ENCODE measurements around the gene RBM6. TPM values are rescaled to one million over a fixed set of nuclear protein-coding genes. Genes with fewer than 3 reads are reported as not detected.
"Not testable (repeated sequence)": the region's sequence is repeated elsewhere in the genome, so short reads cannot be mapped to it uniquely, and the experiment has no call there.

Gene RBM6
- total and polyA plus RNA-seq, 4 experiments from 2014 or later = 17.9 to 194 (median 118) TPM

DNA sequence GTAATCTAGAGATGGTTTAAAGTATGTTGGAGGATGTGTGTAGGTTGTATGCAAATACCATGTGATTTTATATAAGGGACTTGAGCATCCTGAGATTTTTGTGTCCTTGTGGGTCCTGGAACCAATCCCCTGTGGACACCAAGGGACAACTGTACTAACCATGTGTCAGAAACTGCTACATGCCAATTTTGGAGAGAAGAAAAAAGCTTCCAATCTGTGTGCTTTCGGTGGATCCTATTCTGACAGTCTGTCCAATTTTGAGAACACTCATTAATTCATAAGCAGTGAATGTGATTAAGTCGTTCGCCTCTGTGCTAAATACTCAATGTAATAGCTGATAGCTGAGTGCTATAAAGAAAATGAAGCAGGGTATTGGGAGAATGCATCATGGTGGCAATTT is 61.6 kb downstream of the RBM6 start:
- POLR2A ChIA-PET (ENCODE audit: partially characterized antibody) = no interaction called here
- no peak overlapping the region for H3K27ac Mint-ChIP-seq

DNA sequence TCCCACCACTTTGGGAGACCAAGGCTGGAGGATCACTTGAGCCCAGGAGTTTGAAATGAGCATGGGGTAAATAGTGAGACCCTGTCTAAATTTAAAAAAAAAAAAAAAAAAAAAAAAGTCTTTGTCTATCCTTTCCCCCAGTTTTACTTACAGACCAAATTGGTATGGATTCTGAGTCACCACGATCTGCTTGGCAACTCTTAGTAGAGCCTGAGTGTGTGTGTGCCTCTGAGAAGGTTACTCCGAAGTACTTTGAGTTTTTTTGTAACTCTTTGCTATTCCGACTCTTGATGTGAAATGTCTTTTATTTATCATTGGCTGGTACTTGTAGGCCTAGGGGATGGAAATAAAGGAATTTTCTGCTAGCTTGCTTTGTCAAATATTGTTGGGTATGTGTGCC is 63.3 kb downstream of the RBM6 start:
- no peak for DNase-seq
- Mint-ChIP-seq H3K4me3 (no peak overlapping the region), H3K27me3 (no peaks in the 10 kb centered on the region), H3K4me1 (peaks cover 0 to 10% (median 6%) of the 10 kb centered on the region in 4 donors), H3K36me3 (peaks cover 24 to 56% of the 10 kb centered on the region in 2 donors), H3K9me3 (no peaks in the 10 kb centered on the region), H3K27ac (peak overlapping the region in 2 of 7 donors; percentile 39 to 63)
- no peaks in the 10 kb centered on the region for H3K4me1 ChIP-seq (ENCODE audit: insufficient read depth, low read length)
- H3K27me3 ChIP-seq (ENCODE audit: insufficient read depth, low read length) = no peaks in the 10 kb centered on the region
- ChIA-PET CTCF (ENCODE audit: partially characterized antibody) (no interaction called here), POLR2A (ENCODE audit: partially characterized antibody) (no interaction called here)
- no peaks in the 10 kb centered on the region for H3K9me3 ChIP-seq (ENCODE audit: control insufficient read depth in 1 of 2, low read length in 2 of 2)
- no peak overlapping the region for H3K4me3 ChIP-seq (ENCODE audit: low read length in 2 of 2)
- no peak overlapping the region for H3K27ac ChIP-seq (ENCODE audit: low read depth, low read length)
- peaks cover 12% of the 10 kb centered on the region for H3K36me3 ChIP-seq (ENCODE audit: insufficient read depth, low read length)
- intact Hi-C loops (cut with micrococcal nuclease) = no loop called here

More for the DNA sequence above, 61.6 kb downstream of the RBM6 start:
- Histone ChIP-seq H3K9me3 (ENCODE audit: control insufficient read depth in 1 of 2, low read length in 2 of 2) (no peaks in the 10 kb centered on the region), H3K4me1 (ENCODE audit: insufficient read depth, low read length) (no peaks in the 10 kb centered on the region), H3K27ac (ENCODE audit: low read depth, low read length) (no peak overlapping the region), H3K27me3 (ENCODE audit: insufficient read depth, low read length) (no peaks in the 10 kb centered on the region), H3K36me3 (ENCODE audit: insufficient read depth, low read length) (peaks cover 12% of the 10 kb centered on the region), H3K4me3 (ENCODE audit: low read length in 2 of 2) (no peak overlapping the region)
- intact Hi-C loops (cut with micrococcal nuclease) = no loop called here
- Mint-ChIP-seq H3K36me3 (peaks cover 24 to 59% of the 10 kb centered on the region in 2 donors), H3K27me3 (no peaks in the 10 kb centered on the region), H3K4me3 (no peak overlapping the region), H3K4me1 (peaks cover 6 to 12% (median 9%) of the 10 kb centered on the region in 4 donors), H3K9me3 (no peaks in the 10 kb centered on the region)
- CTCF ChIA-PET (ENCODE audit: partially characterized antibody) = interaction anchor here (1.1 kb wide), 1 partner anchor 9 kb away, joined by 4 read pairs; no protein-coding TSS in a partner anchor
- no peak for DNase-seq

DNA sequence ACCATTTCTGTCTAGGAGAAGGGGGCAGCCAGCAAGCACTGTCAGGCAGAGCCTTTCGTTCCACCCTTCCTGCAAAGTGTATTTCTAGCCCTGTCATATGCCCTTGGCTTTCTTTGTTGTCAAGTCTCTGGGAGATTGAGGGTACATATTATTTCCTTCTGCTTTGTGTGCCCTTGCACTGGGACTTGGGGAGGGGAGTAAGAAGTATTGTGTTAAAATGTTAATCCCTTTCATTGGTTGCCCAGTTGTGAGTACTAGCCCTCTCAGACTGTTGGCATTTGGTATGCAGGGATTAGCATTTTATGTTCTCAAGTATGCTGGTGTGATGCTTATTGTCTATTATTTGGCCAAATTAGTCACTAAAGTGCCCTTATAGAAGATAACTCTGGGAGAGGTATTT is 63.9 kb downstream of the RBM6 start:
- Mint-ChIP-seq H3K27ac (peak overlapping the region in 3 of 7 donors; percentile 14 to 18 (median 14)), H3K4me3 (no peak overlapping the region), H3K36me3 (peaks cover 24 to 57% of the 10 kb centered on the region in 2 donors), H3K4me1 (peaks cover 2 to 9% (median 6%) of the 10 kb centered on the region in 4 donors), H3K27me3 (no peaks in the 10 kb centered on the region), H3K9me3 (no peaks in the 10 kb centered on the region)
- CTCF ChIA-PET (ENCODE audit: partially characterized antibody) = no interaction called here
- DNase-seq = no peak
- Histone ChIP-seq H3K4me1 (ENCODE audit: insufficient read depth, low read length) (no peaks in the 10 kb centered on the region), H3K27me3 (ENCODE audit: insufficient read depth, low read length) (no peaks in the 10 kb centered on the region), H3K9me3 (ENCODE audit: control insufficient read depth in 1 of 2, low read length in 2 of 2) (no peaks in the 10 kb centered on the region), H3K27ac (ENCODE audit: low read depth, low read length) (no peak overlapping the region), H3K4me3 (ENCODE audit: low read length in 2 of 2) (no peak overlapping the region), H3K36me3 (ENCODE audit: insufficient read depth, low read length) (peaks cover 12% of the 10 kb centered on the region)
- intact Hi-C loops (cut with micrococcal nuclease) = no loop called here
- POLR2A ChIA-PET (ENCODE audit: partially characterized antibody) = no interaction called here

DNA sequence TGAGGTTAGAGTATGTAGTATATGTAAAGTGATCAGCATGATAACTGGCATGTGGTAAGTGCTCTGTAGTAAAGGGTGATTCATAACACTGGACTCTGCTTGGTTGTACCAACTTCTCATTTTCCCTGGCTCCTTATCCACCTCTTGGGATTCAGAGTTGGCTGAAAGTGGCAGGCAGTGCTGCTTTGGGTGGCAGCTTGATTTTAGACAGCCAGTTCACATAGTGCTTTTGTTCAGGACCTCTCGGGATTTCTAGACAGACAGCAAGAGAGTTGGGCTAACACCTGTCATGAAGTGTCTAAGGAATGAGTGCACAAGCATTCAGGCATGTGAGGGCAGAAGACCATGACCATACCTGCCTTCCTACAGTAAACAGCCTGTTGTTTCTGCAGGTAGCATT is 69.0 kb downstream of the RBM6 start:
- Mint-ChIP-seq H3K4me3 (no peak overlapping the region), H3K36me3 (peaks cover 8 to 38% of the 10 kb centered on the region in 2 donors), H3K27me3 (no peaks in the 10 kb centered on the region), H3K4me1 (peaks cover 0 to 8% (median 3%) of the 10 kb centered on the region in 4 donors), H3K27ac (peak overlapping the region in 1 of 7 donors; percentile 59), H3K9me3 (no peaks in the 10 kb centered on the region)
- no peak overlapping the region for H3K27ac ChIP-seq (ENCODE audit: low read depth, low read length)
- POLR2A ChIA-PET (ENCODE audit: partially characterized antibody) = no interaction called here
- H3K36me3 ChIP-seq (ENCODE audit: insufficient read depth, low read length) = no peaks in the 10 kb centered on the region
- intact Hi-C loops (cut with micrococcal nuclease) = no loop called here
- no peak for DNase-seq
- CTCF ChIA-PET (ENCODE audit: partially characterized antibody) = no interaction called here
- H3K4me3 ChIP-seq (ENCODE audit: low read length in 2 of 2) = no peak overlapping the region
- no peaks in the 10 kb centered on the region for H3K4me1 ChIP-seq (ENCODE audit: insufficient read depth, low read length)
- no peaks in the 10 kb centered on the region for H3K27me3 ChIP-seq (ENCODE audit: insufficient read depth, low read length)
- no peaks in the 10 kb centered on the region for H3K9me3 ChIP-seq (ENCODE audit: control insufficient read depth in 1 of 2, low read length in 2 of 2)

DNA sequence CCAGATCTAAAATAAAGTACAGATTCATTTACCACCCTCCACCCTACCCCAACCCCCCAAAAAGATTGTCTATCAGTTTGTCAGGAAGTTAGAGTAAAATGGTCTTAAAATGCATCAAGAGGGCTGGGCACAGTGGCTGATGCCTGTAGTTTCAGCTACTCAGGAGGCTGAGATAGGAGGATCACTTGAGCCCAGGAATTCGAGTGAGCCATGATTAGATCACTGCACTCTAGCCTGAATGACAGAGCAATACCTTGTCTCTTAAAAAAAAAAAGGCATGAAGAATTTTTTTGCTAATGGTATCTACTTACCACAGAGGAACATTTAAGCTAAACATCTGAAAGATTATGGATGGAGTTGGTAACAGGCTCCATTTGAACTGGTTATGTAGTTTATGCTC is 71.0 kb downstream of the RBM6 start:
- H3K27ac Mint-ChIP-seq = no peak overlapping the region
- H3K27me3 Mint-ChIP-seq = no peaks in the 10 kb centered on the region
- POLR2A ChIA-PET (ENCODE audit: partially characterized antibody) = interaction anchor here (0.6 kb wide), 2 partner anchors 112 to 241 kb away, joined by 3 to 4 read pairs; no protein-coding TSS in a partner anchor
- H3K4me1 Mint-ChIP-seq = peaks cover 0 to 10% (median 4%) of the 10 kb centered on the region in 4 donors
- peaks cover 13 to 38% of the 10 kb centered on the region in 2 donors for H3K36me3 Mint-ChIP-seq
- H3K4me1 ChIP-seq (ENCODE audit: insufficient read depth, low read length) = no peaks in the 10 kb centered on the region
- no peak overlapping the region for H3K27ac ChIP-seq (ENCODE audit: low read depth, low read length)
- no peaks in the 10 kb centered on the region for H3K36me3 ChIP-seq (ENCODE audit: insufficient read depth, low read length)
- no peaks in the 10 kb centered on the region for H3K27me3 ChIP-seq (ENCODE audit: insufficient read depth, low read length)
- no peaks in the 10 kb centered on the region for H3K9me3 Mint-ChIP-seq
- CTCF ChIA-PET (ENCODE audit: partially characterized antibody) = interaction anchor here (1.3 kb wide), 1 partner anchor 9 kb away, joined by 4 read pairs; no protein-coding TSS in a partner anchor
- no peak for DNase-seq
- intact Hi-C loops (cut with micrococcal nuclease) = no loop called here
- no peak overlapping the region for H3K4me3 Mint-ChIP-seq
- H3K4me3 ChIP-seq (ENCODE audit: low read length in 2 of 2) = no peak overlapping the region
- no peaks in the 10 kb centered on the region for H3K9me3 ChIP-seq (ENCODE audit: control insufficient read depth in 1 of 2, low read length in 2 of 2)

DNA sequence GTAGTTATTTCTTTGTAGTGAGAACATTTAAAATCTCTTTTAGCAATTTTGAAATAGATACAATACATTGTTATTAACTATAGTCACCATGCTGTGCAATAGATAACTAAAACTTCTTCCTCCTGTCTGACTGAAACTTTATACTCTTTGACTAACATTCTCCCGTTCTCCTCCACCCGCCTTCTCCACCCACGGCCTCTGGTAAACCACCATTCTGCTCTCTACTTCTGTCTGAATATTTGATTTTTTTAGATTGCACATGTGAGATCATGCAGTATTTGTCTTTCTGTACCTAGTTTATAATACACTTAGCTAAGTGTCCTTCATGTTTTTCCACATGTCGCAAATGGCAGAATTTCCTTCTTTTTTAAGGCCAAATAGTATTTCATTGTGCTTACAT is 76.0 kb downstream of the RBM6 start:
- Mint-ChIP-seq H3K27me3 (no peaks in the 10 kb centered on the region), H3K9me3 (no peaks in the 10 kb centered on the region), H3K4me1 (peaks cover 0 to 9% (median 5%) of the 10 kb centered on the region in 4 donors), H3K27ac (peak overlapping the region in 1 of 7 donors; percentile 65), H3K4me3 (no peak overlapping the region), H3K36me3 (peaks cover 35 to 40% of the 10 kb centered on the region in 2 donors)
- ChIA-PET POLR2A (ENCODE audit: partially characterized antibody) (no interaction called here), CTCF (ENCODE audit: partially characterized antibody) (no interaction called here)
- Histone ChIP-seq H3K27me3 (ENCODE audit: insufficient read depth, low read length) (no peaks in the 10 kb centered on the region), H3K4me3 (ENCODE audit: low read length in 2 of 2) (no peak overlapping the region), H3K9me3 (ENCODE audit: control insufficient read depth in 1 of 2, low read length in 2 of 2) (no peaks in the 10 kb centered on the region), H3K4me1 (ENCODE audit: insufficient read depth, low read length) (no peaks in the 10 kb centered on the region), H3K27ac (ENCODE audit: low read depth, low read length) (no peak overlapping the region), H3K36me3 (ENCODE audit: insufficient read depth, low read length) (no peaks in the 10 kb centered on the region)
- no peak for DNase-seq
- intact Hi-C loops (cut with micrococcal nuclease) = no loop called here

DNA sequence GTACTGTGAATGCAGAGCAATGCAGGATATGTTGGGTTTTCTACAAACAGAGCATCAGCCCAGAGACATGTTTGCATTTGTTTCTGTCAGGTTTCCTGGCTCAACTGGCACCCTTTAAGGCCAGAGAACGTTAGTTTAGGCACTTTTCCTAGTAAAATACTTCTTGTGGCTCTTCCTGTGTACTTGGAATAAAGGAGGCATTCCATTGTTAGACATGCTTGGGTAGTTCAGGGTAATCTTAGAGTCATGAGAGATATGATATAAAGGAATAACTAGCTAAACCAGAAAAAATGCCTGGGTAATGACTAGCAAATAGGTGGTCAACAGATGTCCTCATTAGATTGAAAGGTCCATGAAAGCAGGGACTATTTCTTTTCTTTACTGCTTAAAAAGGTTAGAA is 88.4 kb downstream of the RBM6 start:
- DNase-seq = no peak
- Histone ChIP-seq H3K27me3 (ENCODE audit: insufficient read depth, low read length) (no peaks in the 10 kb centered on the region), H3K4me3 (ENCODE audit: low read length in 2 of 2) (no peak overlapping the region), H3K4me1 (ENCODE audit: insufficient read depth, low read length) (no peaks in the 10 kb centered on the region), H3K36me3 (ENCODE audit: insufficient read depth, low read length) (peaks cover 3% of the 10 kb centered on the region), H3K27ac (ENCODE audit: low read depth, low read length) (no peak overlapping the region), H3K9me3 (ENCODE audit: control insufficient read depth in 1 of 2, low read length in 2 of 2) (no peaks in the 10 kb centered on the region)
- intact Hi-C loops (cut with micrococcal nuclease) = no loop called here
- no peaks in the 10 kb centered on the region for H3K27me3 Mint-ChIP-seq
- H3K36me3 Mint-ChIP-seq = peaks cover 34 to 38% of the 10 kb centered on the region in 2 donors
- peaks cover 0 to 7% (median 2%) of the 10 kb centered on the region in 4 donors for H3K4me1 Mint-ChIP-seq
- H3K27ac Mint-ChIP-seq = peak overlapping the region in 1 of 7 donors; percentile 58
- ChIA-PET POLR2A (ENCODE audit: partially characterized antibody) (no interaction called here), CTCF (ENCODE audit: partially characterized antibody) (no interaction called here)
- no peaks in the 10 kb centered on the region for H3K9me3 Mint-ChIP-seq
- H3K4me3 Mint-ChIP-seq = no peak overlapping the region

DNA sequence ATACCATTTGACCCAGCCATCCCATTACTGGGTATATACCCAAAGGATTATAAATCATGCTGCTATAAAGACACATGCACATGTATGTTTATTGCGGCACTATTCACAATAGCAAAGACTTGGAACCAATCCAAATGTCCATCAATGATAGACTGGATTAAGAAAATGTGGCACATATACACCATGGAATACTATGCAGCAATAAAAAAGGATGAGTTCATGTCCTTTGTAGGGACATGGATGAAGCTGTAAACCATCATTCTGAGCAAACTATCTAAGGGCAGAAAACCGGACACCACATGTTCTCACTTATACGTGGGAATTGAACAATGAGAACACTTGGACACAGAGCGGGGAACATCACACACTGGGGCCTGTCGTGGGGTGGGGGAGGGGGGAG is 91.3 kb downstream of the RBM6 start:
- H3K36me3 ChIP-seq (ENCODE audit: insufficient read depth, low read length); intact Hi-C loops (cut with micrococcal nuclease); H3K9me3 ChIP-seq (ENCODE audit: control insufficient read depth in 1 of 2, low read length in 2 of 2); DNase-seq; CTCF ChIA-PET (ENCODE audit: partially characterized antibody); H3K27me3 Mint-ChIP-seq; H3K4me1 ChIP-seq (ENCODE audit: insufficient read depth, low read length); H3K27ac Mint-ChIP-seq; H3K4me1 Mint-ChIP-seq; H3K4me3 ChIP-seq (ENCODE audit: low read length in 2 of 2); H3K27me3 ChIP-seq (ENCODE audit: insufficient read depth, low read length); H3K9me3 Mint-ChIP-seq; H3K4me3 Mint-ChIP-seq; H3K27ac ChIP-seq (ENCODE audit: low read depth, low read length); POLR2A ChIA-PET (ENCODE audit: partially characterized antibody): not testable (repeated sequence)
- peaks cover 27 to 36% of the 10 kb centered on the region in 2 donors for H3K36me3 Mint-ChIP-seq

All from CD4-positive, alpha-beta memory T cell (primary cell).